WERI-Rb-1 (cell line): ENCODE results near the gene CGB1.
"Not testable (repeated sequence)": the region's sequence is repeated elsewhere in the genome, so short reads cannot be mapped to it uniquely, and the experiment has no call there.

Experiments
- DNase-seq: peaks from one replicate; pipeline ENCODE4 v3.0.0-alpha.2; 2020
- H3K27ac ChIP-seq: fragments of 250-450 bp; sonication (Bioruptor Pico); 2 replicates; pipeline ENCODE4 v1.5.1; 2020; ENCODE audit warnings: mild to moderate bottlenecking, moderate library complexity
- H3K27me3 ChIP-seq: fragments of 250-450 bp; sonication (Bioruptor Pico); 2 replicates; pipeline ENCODE4 v1.5.1; 2021; ENCODE audit warnings: mild to moderate bottlenecking, low read depth, moderate library complexity; ENCODE audit not compliant: insufficient read depth, severe bottlenecking
- H3K36me3 ChIP-seq: fragments of 250-450 bp; sonication (Bioruptor Pico); 2 replicates; pipeline ENCODE4 v1.5.1; 2020; ENCODE audit warnings: mild to moderate bottlenecking, moderate library complexity
- H3K4me3 ChIP-seq: 2 replicates; pipeline ENCODE4 v1.5.1; 2011; ENCODE audit warnings: low read depth, mild to moderate bottlenecking, control low read depth, low read length
- H3K9me3 ChIP-seq: fragments of 250-450 bp; sonication (Bioruptor Pico); 2 replicates; pipeline ENCODE4 v1.5.1; 2021; ENCODE audit warnings: mild to moderate bottlenecking, moderate library complexity; ENCODE audit not compliant: severe bottlenecking
- TF ChIP-seq, protein P1 (sequence below): IDR thresholded peaks from 2 replicates; pipeline ENCODE4 v1.5.1; 2011; ENCODE audit warnings: low read depth, mild to moderate bottlenecking, control low read depth, inconsistent platforms, low read length

The CGB1 gene

GRCh38 chr19:49031642-49032301 is 4.9 kb downstream of the CGB1 start, which contains the start of gene CGB2:
Gene CGB2 (plus strand): TSS chr19:49031890. CDS start chr19:49032096, 206 bp downstream.
- H3K27me3 ChIP-seq, DNase-seq, H3K4me3 ChIP-seq, H3K9me3 ChIP-seq, H3K27ac ChIP-seq, H3K36me3 ChIP-seq: not testable (repeated sequence)
- TF ChIP-seq, protein P1, sequence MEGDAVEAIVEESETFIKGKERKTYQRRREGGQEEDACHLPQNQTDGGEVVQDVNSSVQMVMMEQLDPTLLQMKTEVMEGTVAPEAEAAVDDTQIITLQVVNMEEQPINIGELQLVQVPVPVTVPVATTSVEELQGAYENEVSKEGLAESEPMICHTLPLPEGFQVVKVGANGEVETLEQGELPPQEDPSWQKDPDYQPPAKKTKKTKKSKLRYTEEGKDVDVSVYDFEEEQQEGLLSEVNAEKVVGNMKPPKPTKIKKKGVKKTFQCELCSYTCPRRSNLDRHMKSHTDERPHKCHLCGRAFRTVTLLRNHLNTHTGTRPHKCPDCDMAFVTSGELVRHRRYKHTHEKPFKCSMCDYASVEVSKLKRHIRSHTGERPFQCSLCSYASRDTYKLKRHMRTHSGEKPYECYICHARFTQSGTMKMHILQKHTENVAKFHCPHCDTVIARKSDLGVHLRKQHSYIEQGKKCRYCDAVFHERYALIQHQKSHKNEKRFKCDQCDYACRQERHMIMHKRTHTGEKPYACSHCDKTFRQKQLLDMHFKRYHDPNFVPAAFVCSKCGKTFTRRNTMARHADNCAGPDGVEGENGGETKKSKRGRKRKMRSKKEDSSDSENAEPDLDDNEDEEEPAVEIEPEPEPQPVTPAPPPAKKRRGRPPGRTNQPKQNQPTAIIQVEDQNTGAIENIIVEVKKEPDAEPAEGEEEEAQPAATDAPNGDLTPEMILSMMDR: peak; percentile 30; the same call in 1 of the 2 replicates

DNA sequence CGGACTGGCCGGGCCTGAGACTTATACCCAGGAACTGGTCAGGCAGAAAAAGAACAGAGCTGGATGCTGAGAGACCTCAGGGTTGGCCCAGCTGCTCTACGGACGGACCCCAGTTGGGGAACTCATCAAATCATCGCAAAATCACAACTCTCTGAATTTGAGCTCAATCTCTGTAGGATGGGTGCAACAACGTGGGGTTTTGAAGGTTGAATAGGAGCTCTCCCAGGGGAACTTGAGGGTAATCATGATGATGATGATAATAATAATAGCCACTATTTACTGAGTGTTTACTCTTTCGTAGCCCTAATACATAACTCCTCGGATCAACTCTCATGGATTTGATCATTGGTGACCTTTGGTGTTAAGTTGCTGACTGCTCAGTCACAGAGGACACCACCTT is 6.4 kb downstream of the CGB1 start:
- H3K4me3 ChIP-seq, H3K27ac ChIP-seq, DNase-seq, H3K27me3 ChIP-seq, H3K36me3 ChIP-seq, H3K9me3 ChIP-seq: not testable (repeated sequence)

GRCh38 chr19:49029749-49030148 is 6.9 kb downstream of the CGB1 start:
- not testable (repeated sequence) for H3K27me3 ChIP-seq, H3K36me3 ChIP-seq, DNase-seq, H3K27ac ChIP-seq, H3K4me3 ChIP-seq, H3K9me3 ChIP-seq

GRCh38 chr19:49028686-49029085 is 8.0 kb downstream of the CGB1 start:
- H3K27ac ChIP-seq, H3K36me3 ChIP-seq, H3K4me3 ChIP-seq, H3K27me3 ChIP-seq, DNase-seq, H3K9me3 ChIP-seq: not testable (repeated sequence)

DNA sequence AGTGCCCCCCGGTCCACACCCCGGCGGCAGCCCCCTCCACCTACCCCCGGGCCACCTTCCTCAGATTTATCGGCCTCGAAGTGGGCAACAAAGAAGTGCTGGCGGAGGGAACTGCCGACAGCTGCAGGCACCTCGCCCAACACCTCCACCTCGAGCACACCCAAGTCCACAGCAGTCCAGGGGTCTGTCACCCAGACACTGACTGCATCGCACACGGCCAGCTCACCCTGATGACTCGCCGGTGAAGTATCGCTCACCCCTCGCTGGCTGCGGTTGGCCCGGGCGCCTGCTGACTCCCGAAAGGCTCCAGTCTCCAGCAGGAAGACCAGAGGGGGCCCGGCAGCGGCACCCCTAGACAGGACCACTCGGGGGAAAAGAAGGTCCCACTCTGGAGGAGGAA is 11.1 kb downstream of the CGB1 start:
- not testable (repeated sequence) for H3K4me3 ChIP-seq, DNase-seq, H3K27me3 ChIP-seq, H3K9me3 ChIP-seq, H3K27ac ChIP-seq, H3K36me3 ChIP-seq

GRCh38 chr19:49025088-49025487 is 11.6 kb downstream of the CGB1 start:
- H3K27ac ChIP-seq, DNase-seq, H3K36me3 ChIP-seq, H3K27me3 ChIP-seq, H3K9me3 ChIP-seq, H3K4me3 ChIP-seq: not testable (repeated sequence)

DNA sequence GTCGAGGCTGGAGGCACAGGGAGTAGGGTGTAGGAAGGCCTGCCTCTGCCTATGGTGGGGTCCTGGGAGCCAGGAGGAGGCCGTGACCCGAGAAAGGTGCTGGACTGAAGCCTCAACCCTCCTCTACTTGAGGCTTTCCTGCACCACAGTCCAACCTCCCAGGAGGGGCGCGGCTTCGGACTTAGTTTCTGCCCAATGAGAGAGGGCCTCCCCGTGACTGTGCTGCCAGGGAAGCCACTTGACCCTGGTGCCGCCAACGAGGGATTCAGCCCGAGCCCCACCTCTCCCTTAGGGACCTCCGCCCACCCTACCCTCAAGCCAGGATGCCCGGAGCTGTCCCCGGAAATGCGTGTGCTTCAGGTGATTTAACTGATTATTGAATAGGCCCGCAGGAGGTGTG is 12.5 kb downstream of the CGB1 start, which contains the start of gene CGB3:
Gene CGB3, minus strand, starts transcription at position 101 of the 400 bp plus-strand sequence. CDS start 362 bp downstream, outside the sequence.
- not testable (repeated sequence) for H3K27me3 ChIP-seq, H3K27ac ChIP-seq, H3K4me3 ChIP-seq

DNA sequence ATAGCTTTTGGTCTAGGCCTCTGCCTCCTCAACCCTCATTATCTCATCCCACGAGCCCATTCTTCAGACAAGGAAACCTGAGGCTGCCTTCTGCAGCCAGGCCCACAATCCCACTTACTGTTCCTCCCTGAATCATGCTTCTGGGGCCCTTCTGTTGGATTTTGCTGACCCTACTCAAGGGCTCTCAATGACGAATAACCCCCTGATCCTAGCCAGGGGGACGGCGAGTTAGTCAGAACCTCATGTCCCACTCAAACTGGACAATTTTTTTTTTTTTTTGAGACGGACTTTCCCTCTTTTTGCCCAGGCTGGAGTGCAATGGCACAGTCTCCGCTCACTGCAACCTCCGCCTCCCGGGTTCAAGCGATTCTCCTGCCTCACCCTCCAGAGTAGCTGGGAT is 14.6 kb downstream of the CGB1 start:
- Histone ChIP-seq H3K36me3 (no peaks in the 10 kb centered on the region), H3K27me3 (no peaks in the 10 kb centered on the region), H3K27ac (no peak overlapping the region), H3K4me3 (no peak overlapping the region), H3K9me3 (no peaks in the 10 kb centered on the region)
- TF ChIP-seq, protein P1: no peak
- DNase-seq: no peak

More for the DNA sequence above, 12.5 kb downstream of the CGB1 start, which contains the start of gene CGB3:
- not testable (repeated sequence) for H3K9me3 ChIP-seq, DNase-seq, H3K36me3 ChIP-seq
